ENCODE measurements around the gene HOXA4. TPM values are rescaled to one million over a fixed set of nuclear protein-coding genes. Genes with fewer than 3 reads are reported as not detected.

Gene HOXA4
- total RNA-seq, 2 experiments from 2014 or later = not detected

DNA sequence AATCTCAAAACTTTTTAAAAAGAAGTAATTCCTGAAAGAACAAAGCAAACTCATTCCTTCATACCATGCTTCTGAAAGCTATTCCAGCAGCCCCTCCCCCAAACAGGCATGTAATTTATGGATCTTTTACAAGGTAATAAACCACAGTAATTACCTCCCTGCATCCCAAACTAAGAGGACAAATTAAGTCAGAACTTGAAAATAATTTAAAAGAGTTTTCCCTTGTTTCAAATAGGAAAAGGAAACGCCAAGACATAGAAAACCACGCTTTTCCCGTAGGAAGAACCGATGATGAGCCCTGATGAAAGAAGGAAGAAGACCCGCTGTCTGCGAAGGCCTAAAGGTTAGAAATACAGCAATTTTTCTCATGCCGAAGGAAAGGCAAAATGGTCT, 8.9 kb downstream of the HOXA4 start:
- Histone ChIP-seq H3K4me3 (ENCODE audit: low read length) (no peak overlapping the region), H3K27me3 (ENCODE audit: control insufficient read depth in 1 of 2, insufficient read depth in 2 of 2, low read length in 2 of 2) (peaks cover 5 to 7% of the 10 kb centered on the region in 2 experiments), H3K9me3 (ENCODE audit: control insufficient read depth in 1 of 2, insufficient read depth in 1 of 2, low read length in 2 of 2) (peaks cover 0 to 7% of the 10 kb centered on the region in 2 experiments), H3K27ac (ENCODE audit: low read depth in 1 of 2, low read length in 2 of 2) (no peak overlapping the region), H3K36me3 (ENCODE audit: insufficient read depth, low read length) (no peaks in the 10 kb centered on the region), H3K4me1 (ENCODE audit: insufficient read depth, low read length) (no peaks in the 10 kb centered on the region)
- H3K4me3 Mint-ChIP-seq = no peak overlapping the region
- ChIA-PET CTCF (no interaction called here), POLR2A (no interaction called here)
- intact Hi-C loops (cut with DNase I, micrococcal nuclease) = no loop called here
- no peaks in the 10 kb centered on the region for H3K36me3 Mint-ChIP-seq (ENCODE audit: low read depth)
- ATAC-seq (ENCODE audit: poor library complexity) = no peak
- no peak for DNase-seq
- TF ChIP-seq, protein P1, sequence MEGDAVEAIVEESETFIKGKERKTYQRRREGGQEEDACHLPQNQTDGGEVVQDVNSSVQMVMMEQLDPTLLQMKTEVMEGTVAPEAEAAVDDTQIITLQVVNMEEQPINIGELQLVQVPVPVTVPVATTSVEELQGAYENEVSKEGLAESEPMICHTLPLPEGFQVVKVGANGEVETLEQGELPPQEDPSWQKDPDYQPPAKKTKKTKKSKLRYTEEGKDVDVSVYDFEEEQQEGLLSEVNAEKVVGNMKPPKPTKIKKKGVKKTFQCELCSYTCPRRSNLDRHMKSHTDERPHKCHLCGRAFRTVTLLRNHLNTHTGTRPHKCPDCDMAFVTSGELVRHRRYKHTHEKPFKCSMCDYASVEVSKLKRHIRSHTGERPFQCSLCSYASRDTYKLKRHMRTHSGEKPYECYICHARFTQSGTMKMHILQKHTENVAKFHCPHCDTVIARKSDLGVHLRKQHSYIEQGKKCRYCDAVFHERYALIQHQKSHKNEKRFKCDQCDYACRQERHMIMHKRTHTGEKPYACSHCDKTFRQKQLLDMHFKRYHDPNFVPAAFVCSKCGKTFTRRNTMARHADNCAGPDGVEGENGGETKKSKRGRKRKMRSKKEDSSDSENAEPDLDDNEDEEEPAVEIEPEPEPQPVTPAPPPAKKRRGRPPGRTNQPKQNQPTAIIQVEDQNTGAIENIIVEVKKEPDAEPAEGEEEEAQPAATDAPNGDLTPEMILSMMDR (IDR thresholded peaks at IDR 0.05) = no peak
- peaks cover 28% of the 10 kb centered on the region for H3K27me3 Mint-ChIP-seq
- H3K9me3 Mint-ChIP-seq = no peaks in the 10 kb centered on the region
- no peaks in the 10 kb centered on the region for H3K4me1 Mint-ChIP-seq (ENCODE audit: low read depth)
- no peak overlapping the region for H3K27ac Mint-ChIP-seq

DNA sequence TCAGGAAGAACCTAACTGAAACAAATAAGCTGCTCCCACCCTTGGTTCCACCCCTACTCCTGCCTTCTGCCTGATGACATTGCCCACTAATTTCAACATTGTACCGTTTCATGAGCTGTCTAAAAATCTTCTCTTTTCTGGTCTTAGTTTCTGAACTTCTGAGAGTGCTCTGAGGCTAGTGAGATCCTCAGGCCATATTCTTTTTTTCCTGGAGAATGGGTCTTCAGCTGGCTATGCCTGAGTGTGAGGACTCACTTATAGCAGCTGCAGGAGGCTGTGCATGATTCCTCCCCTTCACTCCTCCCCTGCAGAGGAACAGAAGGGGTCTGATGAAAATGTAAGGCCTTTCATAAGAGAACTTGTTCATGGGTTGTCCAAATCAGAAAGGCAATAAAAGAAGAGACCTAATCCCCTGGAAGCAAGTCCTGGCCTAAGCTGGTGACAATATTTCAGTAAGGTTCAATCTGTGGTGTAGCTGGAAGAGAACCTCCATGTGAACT, 11.1 kb downstream of the HOXA4 start:
- H3K27ac ChIP-seq (ENCODE audit: low read depth in 1 of 2, low read length in 2 of 2) = no peak overlapping the region
- H3K4me1 ChIP-seq (ENCODE audit: insufficient read depth, low read length) = no peaks in the 10 kb centered on the region
- DNase-seq (no peak), ATAC-seq (ENCODE audit: poor library complexity) (no peak)
- no peaks in the 10 kb centered on the region for H3K36me3 ChIP-seq (ENCODE audit: insufficient read depth, low read length)
- Mint-ChIP-seq H3K36me3 (ENCODE audit: low read depth) (no peaks in the 10 kb centered on the region), H3K9me3 (no peaks in the 10 kb centered on the region), H3K27me3 (peaks cover 24% of the 10 kb centered on the region), H3K4me3 (no peak overlapping the region), H3K27ac (no peak overlapping the region), H3K4me1 (ENCODE audit: low read depth) (no peaks in the 10 kb centered on the region)
- ChIA-PET CTCF (no interaction called here), POLR2A (no interaction called here)
- H3K27me3 ChIP-seq (ENCODE audit: control insufficient read depth in 1 of 2, insufficient read depth in 2 of 2, low read length in 2 of 2) = peaks cover 0 to 2% of the 10 kb centered on the region in 2 experiments
- H3K9me3 ChIP-seq (ENCODE audit: control insufficient read depth in 1 of 2, insufficient read depth in 1 of 2, low read length in 2 of 2) = peaks cover 0 to 15% of the 10 kb centered on the region in 2 experiments
- no peak overlapping the region for H3K4me3 ChIP-seq (ENCODE audit: low read length)
- intact Hi-C loops (cut with DNase I, micrococcal nuclease) = no loop called here
- TF ChIP-seq, protein P1 (IDR thresholded peaks at IDR 0.05) = no peak

GRCh38 chr7:27118580-27118979, 12.0 kb downstream of the HOXA4 start:
- POLR2A ChIA-PET = no interaction called here
- H3K36me3 Mint-ChIP-seq (ENCODE audit: low read depth) = no peaks in the 10 kb centered on the region
- TF ChIP-seq, protein P1 (IDR thresholded peaks at IDR 0.05) = no peak
- ATAC-seq (ENCODE audit: poor library complexity) = no peak
- no peak for DNase-seq
- Histone ChIP-seq H3K4me1 (ENCODE audit: insufficient read depth, low read length) (no peaks in the 10 kb centered on the region), H3K4me3 (ENCODE audit: low read length) (no peak overlapping the region), H3K27me3 (ENCODE audit: control insufficient read depth in 1 of 2, insufficient read depth in 2 of 2, low read length in 2 of 2) (peaks cover 0 to 5% of the 10 kb centered on the region in 2 experiments), H3K9me3 (ENCODE audit: control insufficient read depth in 1 of 2, insufficient read depth in 1 of 2, low read length in 2 of 2) (peaks cover 0 to 9% of the 10 kb centered on the region in 2 experiments), H3K27ac (ENCODE audit: low read depth in 1 of 2, low read length in 2 of 2) (no peak overlapping the region), H3K36me3 (ENCODE audit: insufficient read depth, low read length) (no peaks in the 10 kb centered on the region)
- intact Hi-C loops (cut with DNase I, micrococcal nuclease) = no loop called here
- no peaks in the 10 kb centered on the region for H3K4me1 Mint-ChIP-seq (ENCODE audit: low read depth)
- H3K4me3 Mint-ChIP-seq = no peak overlapping the region
- no peaks in the 10 kb centered on the region for H3K9me3 Mint-ChIP-seq
- no peak overlapping the region for H3K27ac Mint-ChIP-seq
- CTCF ChIA-PET = no interaction called here
- H3K27me3 Mint-ChIP-seq = peaks cover 27% of the 10 kb centered on the region

Measured in CD4-positive, alpha-beta T cell (primary cell).